SK-N-SH (cell line): ENCODE data around the gene RAB3A.

ENCODE experiments used
- CHD2 ChIP-seq: fragments of 150-350 bp; IDR thresholded peaks from 2 replicates; pipeline ENCODE4 v1.6.1; 2018; ENCODE audit warnings: low read length; ENCODE audit not compliant: partially characterized antibody
- EP300 ChIP-seq, 2 experiments: IDR thresholded peaks; 2 replicates each; pipeline versions ENCODE4 v1.4.0 to v1.6.1; 2012; ENCODE audit warnings: borderline replicate concordance in 1 of 2, low read depth in 1 of 2, low read length in 1 of 2
- FOXJ3 ChIP-seq: sonication (generic); formaldehyde crosslinking; IDR thresholded peaks from 2 replicates; pipeline ENCODE4 v1.5.1; 2020; ENCODE audit warnings: mild to moderate bottlenecking, missing genetic modification reagents
- GATA2 ChIP-seq: sonication (generic); formaldehyde crosslinking; IDR thresholded peaks from 2 replicates; pipeline ENCODE4 v1.5.0; 2020; ENCODE audit warnings: mild to moderate bottlenecking, missing genetic modification reagents
- MEF2A ChIP-seq: IDR thresholded peaks from 2 replicates; pipeline ENCODE4 v1.4.0; 2012; ENCODE audit warnings: low read depth, borderline replicate concordance
- POLR2AphosphoS5 ChIP-seq: IDR thresholded peaks from 2 replicates; pipeline ENCODE4 v1.6.1; 2012; ENCODE audit warnings: low read depth, low read length
- SMC3 ChIP-seq: IDR thresholded peaks from 2 replicates; pipeline ENCODE4 v1.6.1; 2012; ENCODE audit warnings: low read depth, low read length, improper control_type of control experiment
- TEAD4 ChIP-seq: IDR thresholded peaks from 2 replicates; pipeline ENCODE4 v1.4.0; 2012; ENCODE audit warnings: mild to moderate bottlenecking, borderline replicate concordance; ENCODE audit not compliant: insufficient read depth
- YY1 ChIP-seq: IDR thresholded peaks from 2 replicates; pipeline ENCODE4 v1.4.0; 2012; ENCODE audit warnings: low read depth, mild to moderate bottlenecking
- TF ChIP-seq, protein P1 (sequence below): IDR thresholded peaks from 2 replicates; pipeline ENCODE4; 2012
- TF ChIP-seq, protein P2 (sequence below): fragments of 200-600 bp; sonication (generic); IDR thresholded peaks from 2 replicates; pipeline ENCODE4 v1.6.1; 2017; ENCODE audit warnings: antibody characterized with exemption, mild to moderate bottlenecking, moderate library complexity
- TF ChIP-seq, protein P3 (sequence below): IDR thresholded peaks from 2 replicates; pipeline ENCODE4 v1.4.0; 2012; ENCODE audit warnings: low read depth
- TF ChIP-seq, protein P4 (sequence below): fragments of 150-350 bp; IDR thresholded peaks from 2 replicates; pipeline ENCODE4 v1.6.1; 2017; ENCODE audit warnings: antibody characterized with exemption, low read length, low read depth, borderline replicate concordance

GRCh38 chr19:18227781-18228271 is 24.0 kb upstream of the RAB3A start:
- TF ChIP-seq GATA2 (CRISPR knock-in tag) = no peak
- TF ChIP-seq, protein P1, sequence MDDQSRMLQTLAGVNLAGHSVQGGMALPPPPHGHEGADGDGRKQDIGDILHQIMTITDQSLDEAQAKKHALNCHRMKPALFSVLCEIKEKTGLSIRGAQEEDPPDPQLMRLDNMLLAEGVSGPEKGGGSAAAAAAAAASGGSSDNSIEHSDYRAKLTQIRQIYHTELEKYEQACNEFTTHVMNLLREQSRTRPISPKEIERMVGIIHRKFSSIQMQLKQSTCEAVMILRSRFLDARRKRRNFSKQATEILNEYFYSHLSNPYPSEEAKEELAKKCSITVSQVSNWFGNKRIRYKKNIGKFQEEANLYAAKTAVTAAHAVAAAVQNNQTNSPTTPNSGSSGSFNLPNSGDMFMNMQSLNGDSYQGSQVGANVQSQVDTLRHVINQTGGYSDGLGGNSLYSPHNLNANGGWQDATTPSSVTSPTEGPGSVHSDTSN = no peak
- TF ChIP-seq YY1 = no peak
- no peak for TF ChIP-seq FOXJ3 (CRISPR knock-in tag)
- no peak for TF ChIP-seq EP300 (IDR thresholded peaks at IDR 0.05; ENCODE audit: borderline replicate concordance in 1 of 2, low read depth in 1 of 2, low read length in 1 of 2)
- TF ChIP-seq, protein P2, sequence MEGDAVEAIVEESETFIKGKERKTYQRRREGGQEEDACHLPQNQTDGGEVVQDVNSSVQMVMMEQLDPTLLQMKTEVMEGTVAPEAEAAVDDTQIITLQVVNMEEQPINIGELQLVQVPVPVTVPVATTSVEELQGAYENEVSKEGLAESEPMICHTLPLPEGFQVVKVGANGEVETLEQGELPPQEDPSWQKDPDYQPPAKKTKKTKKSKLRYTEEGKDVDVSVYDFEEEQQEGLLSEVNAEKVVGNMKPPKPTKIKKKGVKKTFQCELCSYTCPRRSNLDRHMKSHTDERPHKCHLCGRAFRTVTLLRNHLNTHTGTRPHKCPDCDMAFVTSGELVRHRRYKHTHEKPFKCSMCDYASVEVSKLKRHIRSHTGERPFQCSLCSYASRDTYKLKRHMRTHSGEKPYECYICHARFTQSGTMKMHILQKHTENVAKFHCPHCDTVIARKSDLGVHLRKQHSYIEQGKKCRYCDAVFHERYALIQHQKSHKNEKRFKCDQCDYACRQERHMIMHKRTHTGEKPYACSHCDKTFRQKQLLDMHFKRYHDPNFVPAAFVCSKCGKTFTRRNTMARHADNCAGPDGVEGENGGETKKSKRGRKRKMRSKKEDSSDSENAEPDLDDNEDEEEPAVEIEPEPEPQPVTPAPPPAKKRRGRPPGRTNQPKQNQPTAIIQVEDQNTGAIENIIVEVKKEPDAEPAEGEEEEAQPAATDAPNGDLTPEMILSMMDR = no peak
- TF ChIP-seq SMC3 = no peak
- no peak for TF ChIP-seq TEAD4
- no peak for TF ChIP-seq POLR2AphosphoS5
- TF ChIP-seq, protein P3, sequence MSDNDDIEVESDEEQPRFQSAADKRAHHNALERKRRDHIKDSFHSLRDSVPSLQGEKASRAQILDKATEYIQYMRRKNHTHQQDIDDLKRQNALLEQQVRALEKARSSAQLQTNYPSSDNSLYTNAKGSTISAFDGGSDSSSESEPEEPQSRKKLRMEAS = no peak
- TF ChIP-seq MEF2A = no peak
- no peak for TF ChIP-seq CHD2
- TF ChIP-seq, protein P4, sequence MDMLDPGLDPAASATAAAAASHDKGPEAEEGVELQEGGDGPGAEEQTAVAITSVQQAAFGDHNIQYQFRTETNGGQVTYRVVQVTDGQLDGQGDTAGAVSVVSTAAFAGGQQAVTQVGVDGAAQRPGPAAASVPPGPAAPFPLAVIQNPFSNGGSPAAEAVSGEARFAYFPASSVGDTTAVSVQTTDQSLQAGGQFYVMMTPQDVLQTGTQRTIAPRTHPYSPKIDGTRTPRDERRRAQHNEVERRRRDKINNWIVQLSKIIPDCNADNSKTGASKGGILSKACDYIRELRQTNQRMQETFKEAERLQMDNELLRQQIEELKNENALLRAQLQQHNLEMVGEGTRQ = no peak
